GM23338 (cell line): ENCODE data around the gene LYVE1.

ENCODE experiments used
- CREB1 ChIP-seq: fragments of 250-450 bp; sonication (Bioruptor Pico); IDR thresholded peaks from 2 replicates; pipeline ENCODE4 v1.5.0; 2020; ENCODE audit warnings: low read depth, mild to moderate bottlenecking, moderate library complexity
- CTCF ChIP-seq, 2 experiments: fragments of 200-600 bp in 1 of 2; sonication (generic) in 1 of 2; conservative IDR thresholded peaks; 2 replicates each; pipeline versions ENCODE4 v1.5.1 to v1.6.1; 2016 to 2017; ENCODE audit warnings: antibody characterized with exemption in 2 of 2, low read depth in 2 of 2, mild to moderate bottlenecking in 2 of 2, moderate library complexity in 1 of 2
- EZH2 ChIP-seq: fragments of 200-600 bp; sonication (generic); IDR thresholded peaks from one replicate; pipeline ENCODE4 v1.8.0; 2017; ENCODE audit warnings: antibody characterized with exemption, mild to moderate bottlenecking, low read depth; ENCODE audit not compliant: unreplicated experiment
- EZH2phosphoT487 ChIP-seq: fragments of 200-600 bp; sonication (generic); IDR thresholded peaks from one replicate; pipeline ENCODE4 v1.8.1; 2018; ENCODE audit warnings: antibody characterized with exemption; ENCODE audit not compliant: unreplicated experiment
- JUNB ChIP-seq: IDR thresholded peaks from one replicate; pipeline ENCODE4 v1.6.1; 2016; ENCODE audit warnings: antibody characterized with exemption; ENCODE audit not compliant: unreplicated experiment
- NANOG ChIP-seq: IDR thresholded peaks from 2 replicates; pipeline ENCODE4 v1.6.1; 2016; ENCODE audit warnings: antibody characterized with exemption, borderline replicate concordance
- POLR2AphosphoS5 ChIP-seq: IDR thresholded peaks from 2 replicates; pipeline ENCODE4 v1.6.1; 2016; ENCODE audit warnings: antibody characterized with exemption, low read depth
- REST ChIP-seq: IDR thresholded peaks from one replicate; pipeline ENCODE4 v1.6.1; 2018; ENCODE audit warnings: antibody characterized with exemption; ENCODE audit not compliant: unreplicated experiment
- STAT1 ChIP-seq: IDR thresholded peaks from one replicate; pipeline ENCODE4 v1.6.1; 2016; ENCODE audit warnings: antibody characterized with exemption; ENCODE audit not compliant: unreplicated experiment
- ZNF331 ChIP-seq: fragments of 250-450 bp; sonication (Bioruptor Pico); IDR thresholded peaks from 2 replicates; pipeline ENCODE4 v1.5.0; 2020; ENCODE audit warnings: low read depth, mild to moderate bottlenecking, moderate library complexity
- ZNF462 ChIP-seq: fragments of 250-450 bp; sonication (Bioruptor Pico); IDR thresholded peaks from 2 replicates; pipeline ENCODE4 v1.5.0; 2020; ENCODE audit warnings: mild to moderate bottlenecking, moderate library complexity

GRCh38 chr11:10542776-10543175 lies 25.7 kb downstream of the LYVE1 start:
- TF ChIP-seq CTCF (conservative IDR thresholded peaks at IDR 0.05; ENCODE audit: low read depth in 2 of 2) (no peak), REST (no peak), POLR2AphosphoS5 (no peak), EZH2phosphoT487 (no peak), ZNF462 (CRISPR knock-in tag) (no peak), EZH2 (no peak), CREB1 (no peak), JUNB (no peak), NANOG (no peak), STAT1 (no peak), ZNF331 (CRISPR knock-in tag) (no peak)
